Fibroblast of lung (primary cell): ENCODE data around the gene LNPEP.

ENCODE experiments used
- CTCF ChIP-seq, 2 donors: IDR thresholded peaks in 1 of 2; conservative IDR thresholded peaks in 1 of 2; 1 replicate in 1 of 2; 2 replicates in 1 of 2; pipeline ENCODE4 v1.5.1; 2011 to 2012; ENCODE audit warnings: low read length in 2 of 2, control low read depth in 1 of 2, inconsistent platforms in 1 of 2, low read depth in 1 of 2, mild to moderate bottlenecking in 1 of 2
- EZH2 ChIP-seq: IDR thresholded peaks from 2 replicates; pipeline ENCODE4 v1.5.1; 2012; ENCODE audit warnings: low read length, control low read depth, mild to moderate bottlenecking; ENCODE audit errors: missing control alignments

- no peak for TF ChIP-seq EZH2
- no peak for TF ChIP-seq CTCF (conservative IDR thresholded peaks at IDR 0.05 in 1 of 2, IDR thresholded peaks at IDR 0.05 in 1 of 2; ENCODE audit: low read depth in 1 of 2, low read length in 2 of 2)
Observed at GRCh38 chr5:96967400-96967799, 31.5 kb downstream of the LNPEP start.
